ENCODE measurements around the gene SETD3.

SETD3 gene

GRCh38 chr14:99463974-99464373, 16.7 kb downstream of the SETD3 start:
- H3K9ac ChIP-seq (ENCODE audit: low read length): no peak overlapping the region
- H4K20me1 ChIP-seq (ENCODE audit: low read depth, low read length): peaks cover 3% of the 10 kb centered on the region; the same call in 1 of the 2 replicates

GRCh38 chr14:99462210-99462609, 18.4 kb downstream of the SETD3 start:
- Histone ChIP-seq H3K79me2 (ENCODE audit: insufficient read depth, low read length) (peaks cover 7% of the 10 kb centered on the region), H3K27ac (ENCODE audit: low read depth, low read length) (no peak overlapping the region), H3K27me3 (ENCODE audit: low read length) (no peaks in the 10 kb centered on the region), H3K36me3 (ENCODE audit: low read length) (no peaks in the 10 kb centered on the region; the same call in 1 of the 2 replicates), H3F3A (ENCODE audit: insufficient read depth) (no peaks in the 10 kb centered on the region), H4K20me1 (ENCODE audit: low read depth, low read length) (no peaks in the 10 kb centered on the region), H3K4me2 (ENCODE audit: low read depth, low read length, poor library complexity, severe bottlenecking) (no peak overlapping the region), H3K9ac (ENCODE audit: low read length) (no peak overlapping the region), H3K4me3 (ENCODE audit: insufficient read depth, low read length, poor library complexity, severe bottlenecking) (no peak overlapping the region), H2AFZ (ENCODE audit: low read depth, low read length, severe bottlenecking) (no peak overlapping the region), H3K9me3 (ENCODE audit: insufficient read depth, low read length) (no peaks in the 10 kb centered on the region), H3K9me2 (replicated peaks; ENCODE audit: insufficient read depth, low read length) (no peaks in the 10 kb centered on the region)
- TF ChIP-seq CTCF (IDR thresholded peaks at IDR 0.05; ENCODE audit: insufficient read depth, low read length, poor library complexity, severe bottlenecking): no peak
- TF ChIP-seq EZH2phosphoT487 (conservative IDR thresholded peaks at IDR 0.05; ENCODE audit: low read length): no peak

More at GRCh38 chr14:99463974-99464373, 16.7 kb downstream of the SETD3 start:
- Histone ChIP-seq H3K79me2 (ENCODE audit: insufficient read depth, low read length) (peaks cover 25% of the 10 kb centered on the region), H3K4me3 (ENCODE audit: insufficient read depth, low read length, poor library complexity, severe bottlenecking) (no peak overlapping the region), H3K4me2 (ENCODE audit: low read depth, low read length, poor library complexity, severe bottlenecking) (no peak overlapping the region), H3K9me2 (replicated peaks; ENCODE audit: insufficient read depth, low read length) (no peaks in the 10 kb centered on the region), H3K9me3 (ENCODE audit: insufficient read depth, low read length) (no peaks in the 10 kb centered on the region), H3F3A (ENCODE audit: insufficient read depth) (no peaks in the 10 kb centered on the region), H3K27ac (ENCODE audit: low read depth, low read length) (no peak overlapping the region), H3K27me3 (ENCODE audit: low read length) (no peaks in the 10 kb centered on the region), H2AFZ (ENCODE audit: low read depth, low read length, severe bottlenecking) (no peak overlapping the region), H3K36me3 (ENCODE audit: low read length) (no peaks in the 10 kb centered on the region; the same call in 1 of the 2 replicates)
- no peak for TF ChIP-seq CTCF (IDR thresholded peaks at IDR 0.05; ENCODE audit: insufficient read depth, low read length, poor library complexity, severe bottlenecking)
- no peak for TF ChIP-seq EZH2phosphoT487 (conservative IDR thresholded peaks at IDR 0.05; ENCODE audit: low read length)

- no peak overlapping the region for H2AFZ ChIP-seq (ENCODE audit: low read depth, low read length, severe bottlenecking)
- H3K4me2 ChIP-seq (ENCODE audit: low read depth, low read length, poor library complexity, severe bottlenecking): no peak overlapping the region
- H3K9me3 ChIP-seq (ENCODE audit: insufficient read depth, low read length): no peaks in the 10 kb centered on the region
- H3K27ac ChIP-seq (ENCODE audit: low read depth, low read length): no peak overlapping the region
- no peaks in the 10 kb centered on the region for H3K27me3 ChIP-seq (ENCODE audit: low read length)
- no peak overlapping the region for H3K4me3 ChIP-seq (ENCODE audit: insufficient read depth, low read length, poor library complexity, severe bottlenecking)
- no peaks in the 10 kb centered on the region for H4K20me1 ChIP-seq (ENCODE audit: low read depth, low read length)
- H3K79me2 ChIP-seq (ENCODE audit: insufficient read depth, low read length): peaks cover under 1% of the 10 kb centered on the region; the same call in 1 of the 2 replicates
- TF ChIP-seq EZH2phosphoT487 (conservative IDR thresholded peaks at IDR 0.05; ENCODE audit: low read length): no peak
- no peaks in the 10 kb centered on the region; the same call in 1 of the 2 replicates for H3K36me3 ChIP-seq (ENCODE audit: low read length)
- no peaks in the 10 kb centered on the region for H3F3A ChIP-seq (ENCODE audit: insufficient read depth)
- no peak overlapping the region for H3K9ac ChIP-seq (ENCODE audit: low read length)
- H3K9me2 ChIP-seq (replicated peaks; ENCODE audit: insufficient read depth, low read length): no peaks in the 10 kb centered on the region
These were observed 19.1 kb downstream of the SETD3 start for GRCh38 chr14:99461411-99462085.

- no peak overlapping the region for H3K4me2 ChIP-seq (ENCODE audit: low read depth, low read length, poor library complexity, severe bottlenecking)
These were observed 19.9 kb downstream of the SETD3 start for GRCh38 chr14:99460793-99461192.

More at GRCh38 chr14:99460793-99461192, 19.9 kb downstream of the SETD3 start:
- Histone ChIP-seq H3F3A (ENCODE audit: insufficient read depth) (no peaks in the 10 kb centered on the region), H3K9me2 (replicated peaks; ENCODE audit: insufficient read depth, low read length) (no peaks in the 10 kb centered on the region), H3K27me3 (ENCODE audit: low read length) (no peaks in the 10 kb centered on the region), H4K20me1 (ENCODE audit: low read depth, low read length) (no peaks in the 10 kb centered on the region), H3K9ac (ENCODE audit: low read length) (no peak overlapping the region), H3K27ac (ENCODE audit: low read depth, low read length) (no peak overlapping the region), H2AFZ (ENCODE audit: low read depth, low read length, severe bottlenecking) (no peak overlapping the region), H3K36me3 (ENCODE audit: low read length) (no peaks in the 10 kb centered on the region; the same call in 1 of the 2 replicates), H3K79me2 (ENCODE audit: insufficient read depth, low read length) (no peaks in the 10 kb centered on the region; the same call in 1 of the 2 replicates), H3K4me3 (ENCODE audit: insufficient read depth, low read length, poor library complexity, severe bottlenecking) (no peak overlapping the region), H3K9me3 (ENCODE audit: insufficient read depth, low read length) (no peaks in the 10 kb centered on the region)
- TF ChIP-seq CTCF (IDR thresholded peaks at IDR 0.05; ENCODE audit: insufficient read depth, low read length, poor library complexity, severe bottlenecking) (no peak), EZH2phosphoT487 (conservative IDR thresholded peaks at IDR 0.05; ENCODE audit: low read length) (no peak)

Data from SU-DHL-6 (cell line).